ENCODE measurements around the gene SEPTIN3. TPM values are rescaled to one million over a fixed set of nuclear protein-coding genes. Genes with fewer than 3 reads are reported as not detected.

Gene SEPTIN3
- total and polyA plus RNA-seq, 9 of the 15 experiments (the other 6 are each of a cell fraction or from before 2014, with no cell fraction given): 0.06 TPM; not detected in 8

Other genes with a start within 250 kb of the SEPTIN3 start
Only the 7 nearest of the 11 such genes appear.
- 1.1 and 1.4 TPM in 2 replicates for gene SHISA8, start 54.4 kb upstream of the SEPTIN3 start, total RNA-seq (2014; rRNA removed)
- gene SHISA8, start 54.4 kb upstream of the SEPTIN3 start, total RNA-seq (2014; rRNA removed; fragmentation: Illumina TruSeq; extraction: Trizol): not detected in 2 replicates
- gene SHISA8, start 54.4 kb upstream of the SEPTIN3 start, total RNA-seq (2015; rRNA removed; fragmentation: Illumina TruSeq; extraction: Trizol): not detected in 2 replicates
- gene SHISA8, start 54.4 kb upstream of the SEPTIN3 start, total RNA-seq (2021): 2.2 TPM in 2 replicates
- gene SHISA8, start 54.4 kb upstream of the SEPTIN3 start, polyA plus RNA-seq (2011; rRNA removed): 0.08 and 0.15 TPM in 2 replicates
- gene SHISA8, start 54.4 kb upstream of the SEPTIN3 start, polyA plus RNA-seq (2014; fragmentation: Illumina TruSeq; extraction: Trizol): not detected in 2 replicates
- under 1 TPM in 1 of 2 experiments, not detected in 1; 0.07 TPM for gene SHISA8, start 54.4 kb upstream of the SEPTIN3 start, polyA plus RNA-seq (2014; fragmentation: Nextera tagmentation; extraction: Ambion mirVana)
- gene SHISA8, start 54.4 kb upstream of the SEPTIN3 start, polyA plus RNA-seq (2014; rRNA removed): 0.50 and 3.3 TPM in 2 replicates
- gene TNFRSF13C, start 42.6 kb upstream of the SEPTIN3 start, total RNA-seq (2014; rRNA removed): 0.50 and 0.69 TPM in 2 replicates
- 0.44 and 0.48 TPM in 2 replicates for gene TNFRSF13C, start 42.6 kb upstream of the SEPTIN3 start, total RNA-seq (2014; rRNA removed; fragmentation: Illumina TruSeq; extraction: Trizol)
- gene TNFRSF13C, start 42.6 kb upstream of the SEPTIN3 start, total RNA-seq (2015; rRNA removed; fragmentation: Illumina TruSeq; extraction: Trizol): 0.30 and 0.47 TPM in 2 replicates
- 1.5 and 1.9 TPM in 2 replicates for gene TNFRSF13C, start 42.6 kb upstream of the SEPTIN3 start, total RNA-seq (2021)
- gene TNFRSF13C, start 42.6 kb upstream of the SEPTIN3 start, polyA plus RNA-seq (2011; rRNA removed): 0.53 and 1.3 TPM in 2 replicates
- 0.59 and 0.66 TPM in 2 replicates for gene TNFRSF13C, start 42.6 kb upstream of the SEPTIN3 start, polyA plus RNA-seq (2014; fragmentation: Illumina TruSeq; extraction: Trizol)
- gene TNFRSF13C, start 42.6 kb upstream of the SEPTIN3 start, polyA plus RNA-seq (2014; fragmentation: Nextera tagmentation; extraction: Ambion mirVana): under 1 TPM; 0.08 to 0.13 TPM
- 1.1 and 1.3 TPM in 2 replicates for gene TNFRSF13C, start 42.6 kb upstream of the SEPTIN3 start, polyA plus RNA-seq (2014; rRNA removed)
- gene CENPM, start 22.3 kb upstream of the SEPTIN3 start, total RNA-seq (2014; rRNA removed): 67.7 and 77.1 TPM in 2 replicates
- 9.9 and 11.3 TPM in 2 replicates for gene CENPM, start 22.3 kb upstream of the SEPTIN3 start, total RNA-seq (2014; rRNA removed; fragmentation: Illumina TruSeq; extraction: Trizol)
- gene CENPM, start 22.3 kb upstream of the SEPTIN3 start, total RNA-seq (2015; rRNA removed; fragmentation: Illumina TruSeq; extraction: Trizol): 32.3 and 33.8 TPM in 2 replicates
- 36.2 and 37.4 TPM in 2 replicates for gene CENPM, start 22.3 kb upstream of the SEPTIN3 start, total RNA-seq (2021)
- gene CENPM, start 22.3 kb upstream of the SEPTIN3 start, polyA plus RNA-seq (2011; rRNA removed): 18.8 and 25.3 TPM in 2 replicates
- gene CENPM, start 22.3 kb upstream of the SEPTIN3 start, polyA plus RNA-seq (2014; fragmentation: Illumina TruSeq; extraction: Trizol): 23.6 and 41.3 TPM in 2 replicates
- 10 to 100 TPM; 19.3 to 36.7 TPM for gene CENPM, start 22.3 kb upstream of the SEPTIN3 start, polyA plus RNA-seq (2014; fragmentation: Nextera tagmentation; extraction: Ambion mirVana)
- gene CENPM, start 22.3 kb upstream of the SEPTIN3 start, polyA plus RNA-seq (2014; rRNA removed): 49.6 and 53.0 TPM in 2 replicates
- not detected in 2 replicates for gene WBP2NL, start 29.3 kb downstream of the SEPTIN3 start, total RNA-seq (2014; rRNA removed)
- gene WBP2NL, start 29.3 kb downstream of the SEPTIN3 start, total RNA-seq (2014; rRNA removed; fragmentation: Illumina TruSeq; extraction: Trizol): not detected in 2 replicates
- not detected in 2 replicates for gene WBP2NL, start 29.3 kb downstream of the SEPTIN3 start, total RNA-seq (2015; rRNA removed; fragmentation: Illumina TruSeq; extraction: Trizol)
- gene WBP2NL, start 29.3 kb downstream of the SEPTIN3 start, total RNA-seq (2021): not detected in 2 replicates
- gene WBP2NL, start 29.3 kb downstream of the SEPTIN3 start, polyA plus RNA-seq (2011; rRNA removed): not detected in 2 replicates
- not detected in 2 replicates for gene WBP2NL, start 29.3 kb downstream of the SEPTIN3 start, polyA plus RNA-seq (2014; fragmentation: Illumina TruSeq; extraction: Trizol)
- gene WBP2NL, start 29.3 kb downstream of the SEPTIN3 start, polyA plus RNA-seq (2014; fragmentation: Nextera tagmentation; extraction: Ambion mirVana): not detected
- not detected in 2 replicates for gene WBP2NL, start 29.3 kb downstream of the SEPTIN3 start, polyA plus RNA-seq (2014; rRNA removed)
- gene NAGA, start 101.4 kb downstream of the SEPTIN3 start, total RNA-seq (2014; rRNA removed): 19.5 and 20.6 TPM in 2 replicates
- gene NAGA, start 101.4 kb downstream of the SEPTIN3 start, total RNA-seq (2014; rRNA removed; fragmentation: Illumina TruSeq; extraction: Trizol): 9.9 and 11.5 TPM in 2 replicates
- gene NAGA, start 101.4 kb downstream of the SEPTIN3 start, total RNA-seq (2015; rRNA removed; fragmentation: Illumina TruSeq; extraction: Trizol): 15.9 and 16.1 TPM in 2 replicates
- gene NAGA, start 101.4 kb downstream of the SEPTIN3 start, total RNA-seq (2021): 20.0 and 20.4 TPM in 2 replicates
- 18.1 and 19.7 TPM in 2 replicates for gene NAGA, start 101.4 kb downstream of the SEPTIN3 start, polyA plus RNA-seq (2011; rRNA removed)
- 20.6 and 22.1 TPM in 2 replicates for gene NAGA, start 101.4 kb downstream of the SEPTIN3 start, polyA plus RNA-seq (2014; fragmentation: Illumina TruSeq; extraction: Trizol)
- gene NAGA, start 101.4 kb downstream of the SEPTIN3 start, polyA plus RNA-seq (2014; fragmentation: Nextera tagmentation; extraction: Ambion mirVana): 1 to 10 TPM; 6.5 to 7.0 TPM
- gene NAGA, start 101.4 kb downstream of the SEPTIN3 start, polyA plus RNA-seq (2014; rRNA removed): 17.4 and 18.7 TPM in 2 replicates
- not detected in 2 replicates for gene PHETA2, start 104.8 kb downstream of the SEPTIN3 start, total RNA-seq (2014; rRNA removed)
- 0.06 TPM in 1 of 2 replicates, not detected in the other for gene PHETA2, start 104.8 kb downstream of the SEPTIN3 start, total RNA-seq (2014; rRNA removed; fragmentation: Illumina TruSeq; extraction: Trizol)
- gene PHETA2, start 104.8 kb downstream of the SEPTIN3 start, total RNA-seq (2015; rRNA removed; fragmentation: Illumina TruSeq; extraction: Trizol): 0.07 and 0.08 TPM in 2 replicates
- 0.18 and 0.22 TPM in 2 replicates for gene PHETA2, start 104.8 kb downstream of the SEPTIN3 start, total RNA-seq (2021)
- gene PHETA2, start 104.8 kb downstream of the SEPTIN3 start, polyA plus RNA-seq (2011; rRNA removed): 0.08 and 0.14 TPM in 2 replicates
- gene PHETA2, start 104.8 kb downstream of the SEPTIN3 start, polyA plus RNA-seq (2014; fragmentation: Illumina TruSeq; extraction: Trizol): 0.08 TPM in 1 of 2 replicates, not detected in the other
- gene PHETA2, start 104.8 kb downstream of the SEPTIN3 start, polyA plus RNA-seq (2014; fragmentation: Nextera tagmentation; extraction: Ambion mirVana): not detected
- 0.07 and 0.31 TPM in 2 replicates for gene PHETA2, start 104.8 kb downstream of the SEPTIN3 start, polyA plus RNA-seq (2014; rRNA removed)
- 7.9 and 19.3 TPM in 2 replicates for gene SMDT1, start 110.3 kb downstream of the SEPTIN3 start, total RNA-seq (2014; rRNA removed)
- 14.0 and 14.3 TPM in 2 replicates for gene SMDT1, start 110.3 kb downstream of the SEPTIN3 start, total RNA-seq (2014; rRNA removed; fragmentation: Illumina TruSeq; extraction: Trizol)
- gene SMDT1, start 110.3 kb downstream of the SEPTIN3 start, total RNA-seq (2015; rRNA removed; fragmentation: Illumina TruSeq; extraction: Trizol): 9.8 and 12.9 TPM in 2 replicates
- gene SMDT1, start 110.3 kb downstream of the SEPTIN3 start, total RNA-seq (2021): 65.2 and 68.7 TPM in 2 replicates
- gene SMDT1, start 110.3 kb downstream of the SEPTIN3 start, polyA plus RNA-seq (2011; rRNA removed): 23.2 and 28.7 TPM in 2 replicates
- gene SMDT1, start 110.3 kb downstream of the SEPTIN3 start, polyA plus RNA-seq (2014; fragmentation: Illumina TruSeq; extraction: Trizol): 13.5 and 26.6 TPM in 2 replicates
- gene SMDT1, start 110.3 kb downstream of the SEPTIN3 start, polyA plus RNA-seq (2014; fragmentation: Nextera tagmentation; extraction: Ambion mirVana): 10 to 100 TPM; 11.7 to 20.3 TPM
- 33.6 and 38.0 TPM in 2 replicates for gene SMDT1, start 110.3 kb downstream of the SEPTIN3 start, polyA plus RNA-seq (2014; rRNA removed)